ENCODE results near the gene ARHGAP22.

DNA sequence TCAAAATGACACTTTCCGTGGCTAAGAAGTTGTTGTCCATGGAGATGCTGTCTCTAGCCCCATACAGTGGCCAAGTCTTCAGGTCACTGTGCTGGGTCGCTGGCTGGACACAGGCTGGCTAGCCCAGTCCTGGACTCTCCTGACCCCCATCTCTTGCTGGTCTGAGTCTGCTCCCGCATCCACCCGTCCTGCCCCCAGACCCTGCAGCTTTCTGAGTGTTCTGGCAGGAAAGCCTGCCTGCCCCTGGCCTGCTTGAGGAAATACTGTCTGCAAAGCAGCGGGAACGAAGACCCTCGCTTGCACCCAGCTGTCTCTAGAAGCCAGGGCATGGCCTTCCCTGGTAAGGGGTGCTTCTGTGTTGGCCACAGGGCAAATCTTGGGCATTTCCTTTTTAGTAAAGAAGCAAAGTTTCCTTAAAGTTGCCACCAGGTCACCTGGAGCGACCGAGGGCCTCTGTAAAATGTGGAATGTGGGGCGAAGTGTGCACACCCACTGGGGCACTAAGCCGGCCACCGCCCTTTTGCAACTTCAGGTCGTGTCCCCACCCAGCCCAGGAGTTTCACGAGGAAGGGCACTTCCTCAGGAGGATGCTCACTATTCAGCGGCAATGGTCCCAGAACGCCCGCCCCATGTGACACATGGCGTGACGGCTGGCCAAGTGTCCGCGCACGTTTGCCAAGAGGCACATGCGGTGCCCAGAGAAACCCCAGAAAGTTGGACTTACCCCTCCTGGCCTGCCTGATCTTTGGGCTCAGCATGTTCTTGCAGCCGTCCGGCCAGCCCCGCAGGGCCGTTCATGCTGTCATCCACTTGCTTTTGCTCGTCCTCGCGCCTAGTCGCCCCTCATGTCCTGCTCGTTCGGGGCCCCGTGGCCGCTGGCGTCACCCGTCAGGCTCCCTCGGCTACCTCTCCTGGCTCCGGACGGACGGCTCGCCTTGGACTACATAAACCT is 558 bp downstream of the ARHGAP22 start:
- TF ChIP-seq, protein P1, sequence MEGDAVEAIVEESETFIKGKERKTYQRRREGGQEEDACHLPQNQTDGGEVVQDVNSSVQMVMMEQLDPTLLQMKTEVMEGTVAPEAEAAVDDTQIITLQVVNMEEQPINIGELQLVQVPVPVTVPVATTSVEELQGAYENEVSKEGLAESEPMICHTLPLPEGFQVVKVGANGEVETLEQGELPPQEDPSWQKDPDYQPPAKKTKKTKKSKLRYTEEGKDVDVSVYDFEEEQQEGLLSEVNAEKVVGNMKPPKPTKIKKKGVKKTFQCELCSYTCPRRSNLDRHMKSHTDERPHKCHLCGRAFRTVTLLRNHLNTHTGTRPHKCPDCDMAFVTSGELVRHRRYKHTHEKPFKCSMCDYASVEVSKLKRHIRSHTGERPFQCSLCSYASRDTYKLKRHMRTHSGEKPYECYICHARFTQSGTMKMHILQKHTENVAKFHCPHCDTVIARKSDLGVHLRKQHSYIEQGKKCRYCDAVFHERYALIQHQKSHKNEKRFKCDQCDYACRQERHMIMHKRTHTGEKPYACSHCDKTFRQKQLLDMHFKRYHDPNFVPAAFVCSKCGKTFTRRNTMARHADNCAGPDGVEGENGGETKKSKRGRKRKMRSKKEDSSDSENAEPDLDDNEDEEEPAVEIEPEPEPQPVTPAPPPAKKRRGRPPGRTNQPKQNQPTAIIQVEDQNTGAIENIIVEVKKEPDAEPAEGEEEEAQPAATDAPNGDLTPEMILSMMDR (conservative IDR thresholded peaks at IDR 0.05; ENCODE audit: low read length), result no peak
- no peak for TF ChIP-seq EZH2phosphoT487 (IDR thresholded peaks at IDR 0.05; ENCODE audit: borderline replicate concordance, low read depth, low read length)

All from OCI-LY7 (cell line).